Naive thymus-derived CD8-positive, alpha-beta T cell (primary cell): ENCODE data around the gene RPS6KB1. TPM values are rescaled to one million over a fixed set of nuclear protein-coding genes. Genes with fewer than 3 reads are reported as not detected.

Source experiments
- ATAC-seq, 2 donors: fragments of 150-1000 bp; cut with Tn5 transposase in 1 of 2; sonication (Bioruptor Pico), chemical (Tn5 transposase) in 1 of 2; 1 replicate in 1 of 2; 2 replicates in 1 of 2; pipeline ENCODE4 v1.10.0; 2021; ENCODE audit warnings: mild to moderate bottlenecking in 2 of 2, moderate library complexity in 2 of 2
- POLR2A ChIA-PET: fragments of 350-600 bp; sonication (Branson Sonifier 250); formaldehyde crosslinking; loops from one replicate; lab custom pipeline; 2021; ENCODE audit warnings: antibody characterized with exemption; lab: Charles Lee
- DNase-seq, 10 donors: peaks; one replicate each; pipeline versions ENCODE4 v3.0.0 to v3.0.0-alpha.2; 2020 to 2022
- H3K27ac Mint-ChIP-seq, 10 donors: one replicate each; pipeline ENCODE4 v1.8.0; 2020 to 2022; ENCODE audit warnings: mild to moderate bottlenecking in 10 of 10, mixed read lengths in 10 of 10, moderate library complexity in 4 of 10, inconsistent platforms in 1 of 10
- H3K27me3 Mint-ChIP-seq, 5 donors: one replicate each; pipeline ENCODE4 v1.8.0; 2021 to 2022; ENCODE audit warnings: mixed read lengths in 5 of 5
- H3K36me3 Mint-ChIP-seq, 3 donors: one replicate each; pipeline ENCODE4 v1.8.0; 2020 to 2022; ENCODE audit warnings: mixed read lengths in 3 of 3, mild to moderate bottlenecking in 2 of 3, inconsistent platforms in 1 of 3
- H3K4me1 Mint-ChIP-seq, 4 donors: one replicate each; pipeline ENCODE4 v1.8.0; 2021 to 2022; ENCODE audit warnings: mixed read lengths in 4 of 4
- H3K4me3 Mint-ChIP-seq, 10 donors: one replicate each; pipeline ENCODE4 v1.8.0; 2020 to 2022; ENCODE audit warnings: mild to moderate bottlenecking in 10 of 10, mixed read lengths in 10 of 10, moderate library complexity in 6 of 10, inconsistent platforms in 1 of 10
- H3K9me3 Mint-ChIP-seq, 9 donors: one replicate each; pipeline ENCODE4 v1.8.0; 2020 to 2022; ENCODE audit warnings: mixed read lengths in 9 of 9, mild to moderate bottlenecking in 3 of 9, inconsistent platforms in 1 of 9, moderate library complexity in 1 of 9
- polyA plus RNA-seq, 3 donors: library from polyadenylated mRNA; unstranded; fragments of 300-500 nt; fragmentation: Illumina TruSeq; gene quantifications; one replicate each; pipeline ENCODE4 v1.2.3, GENCODE V29; 2021
- total RNA-seq, 8 experiments: library from RNA in 2 of 8; stranded (reverse) in 2 of 8; gene quantifications; one replicate each; pipeline ENCODE4 v1.2.3 and lab custom pipeline; 2021 to 2026

Gene RPS6KB1
- total and polyA plus RNA-seq, 5 experiments from 2014 or later: 22.7 to 79.4 (median 31.5) TPM

DNA sequence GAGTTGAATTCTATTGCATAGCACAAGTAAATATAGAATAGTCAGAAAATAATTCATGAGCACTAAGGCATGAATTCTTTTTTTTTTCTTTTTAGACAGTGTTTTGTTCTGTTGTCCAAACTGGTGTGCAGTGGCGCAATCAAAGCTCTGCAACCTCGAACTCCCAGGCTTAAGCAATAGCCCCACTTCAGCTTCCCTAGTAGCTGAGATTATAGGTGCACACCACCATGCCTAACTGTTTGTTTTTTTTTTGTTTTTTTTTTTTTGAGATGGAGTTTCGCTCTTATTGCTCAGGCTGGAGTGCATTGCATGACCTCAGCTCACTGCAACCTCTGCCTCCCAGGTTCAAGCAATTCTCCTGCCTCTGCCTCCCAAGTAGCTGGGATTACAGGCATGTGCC lies 16.8 kb upstream of the RPS6KB1 start:
- POLR2A ChIA-PET: no interaction called here
- H3K36me3 Mint-ChIP-seq: peaks cover 4 to 81% (median 10%) of the 10 kb centered on the region in 3 donors
- no peaks in the 10 kb centered on the region for H3K27me3 Mint-ChIP-seq
- H3K27ac Mint-ChIP-seq: peak overlapping the region in 2 of 10 donors; percentile 5 to 40
- H3K9me3 Mint-ChIP-seq: no peaks in the 10 kb centered on the region
- no peak overlapping the region for H3K4me3 Mint-ChIP-seq
- DNase-seq (no peak), ATAC-seq (no peak)
- peaks cover 0 to 2% (median under 1%) of the 10 kb centered on the region in 4 donors for H3K4me1 Mint-ChIP-seq

DNA sequence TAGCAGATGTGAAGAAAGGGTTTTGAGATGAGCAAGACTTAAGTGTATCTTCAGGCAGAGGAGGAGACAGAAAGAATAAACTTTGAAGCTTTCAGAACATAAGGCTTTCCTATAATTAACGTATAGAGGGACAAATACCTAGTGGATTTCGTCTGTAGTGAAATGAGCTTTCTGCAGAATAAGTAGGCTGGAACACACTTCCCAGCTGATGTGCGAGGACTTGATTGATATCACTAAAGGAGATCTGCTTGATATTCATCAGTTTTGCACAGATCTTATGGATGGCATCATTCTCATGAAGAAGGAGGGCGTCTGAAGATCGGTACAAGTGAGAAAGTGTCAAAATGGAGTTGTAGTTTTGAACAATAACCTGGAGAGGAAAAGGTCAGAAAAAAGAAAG lies 15.0 kb upstream of the RPS6KB1 start:
- Mint-ChIP-seq H3K4me1 (peaks cover 0 to 2% (median under 1%) of the 10 kb centered on the region in 4 donors), H3K9me3 (no peaks in the 10 kb centered on the region), H3K27ac (peak overlapping the region in 3 of 10 donors; percentile 11 to 71 (median 29)), H3K36me3 (peaks cover 4 to 82% (median 12%) of the 10 kb centered on the region in 3 donors), H3K27me3 (no peaks in the 10 kb centered on the region), H3K4me3 (no peak overlapping the region)
- ATAC-seq: no peak
- POLR2A ChIA-PET: no interaction called here
- no peak for DNase-seq

DNA sequence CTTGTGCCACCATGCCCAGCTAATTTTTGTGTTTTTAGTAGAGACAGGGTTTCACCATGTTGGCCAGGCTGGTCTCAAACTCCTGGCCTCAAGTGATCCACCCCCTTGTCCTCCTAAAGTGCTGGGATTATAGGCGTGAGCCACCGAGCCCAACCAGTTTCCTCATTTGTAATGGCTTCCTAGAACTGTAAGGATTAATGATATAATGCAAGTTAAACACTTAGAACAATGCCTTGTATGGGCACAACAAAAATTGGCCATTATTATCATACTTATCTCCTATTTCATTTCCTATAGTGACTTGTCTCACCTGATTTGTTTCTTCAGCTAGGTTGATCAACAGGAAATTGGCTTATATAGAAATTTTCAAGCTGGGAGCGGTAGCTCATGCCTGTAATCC lies 14.3 kb upstream of the RPS6KB1 start:
- Mint-ChIP-seq H3K4me1 (peaks cover 0 to 2% (median under 1%) of the 10 kb centered on the region in 4 donors), H3K36me3 (peaks cover 4 to 81% (median 12%) of the 10 kb centered on the region in 3 donors), H3K9me3 (no peaks in the 10 kb centered on the region), H3K27ac (no peak overlapping the region), H3K27me3 (no peaks in the 10 kb centered on the region), H3K4me3 (no peak overlapping the region)
- POLR2A ChIA-PET: interaction anchor here (0.7 kb wide), 2 partner anchors 100 to 539 kb away, joined by 3 to 7 read pairs; no protein-coding TSS in a partner anchor
- no peak for ATAC-seq
- DNase-seq: no peak

DNA sequence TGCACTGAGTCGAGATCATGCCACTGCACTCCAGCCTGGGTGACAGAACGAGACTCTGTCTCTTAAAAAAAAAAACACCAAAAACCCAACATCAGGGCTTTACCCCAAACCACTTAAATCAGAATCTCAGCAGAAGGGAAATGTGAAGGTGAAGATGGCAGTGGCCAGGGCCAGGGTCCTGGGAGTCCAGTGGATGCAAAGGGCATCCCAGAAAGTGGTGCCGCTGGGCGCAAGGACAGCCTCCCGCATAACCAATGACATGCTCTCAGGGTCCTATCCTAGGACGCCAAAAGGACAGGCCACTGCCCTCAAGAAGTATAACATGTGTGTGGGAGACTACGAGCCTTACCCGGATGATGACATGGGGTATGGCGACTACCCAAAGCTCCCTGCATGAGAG lies 8.1 kb upstream of the RPS6KB1 start:
- Mint-ChIP-seq H3K4me1 (peaks cover 8 to 28% (median 17%) of the 10 kb centered on the region in 4 donors), H3K36me3 (peaks cover 0 to 89% (median 13%) of the 10 kb centered on the region in 3 donors), H3K27ac (peak overlapping the region in 1 of 10 donors; percentile 9), H3K9me3 (no peaks in the 10 kb centered on the region), H3K4me3 (no peak overlapping the region), H3K27me3 (no peaks in the 10 kb centered on the region)
- POLR2A ChIA-PET: no interaction called here
- DNase-seq (no peak), ATAC-seq (no peak)

DNA sequence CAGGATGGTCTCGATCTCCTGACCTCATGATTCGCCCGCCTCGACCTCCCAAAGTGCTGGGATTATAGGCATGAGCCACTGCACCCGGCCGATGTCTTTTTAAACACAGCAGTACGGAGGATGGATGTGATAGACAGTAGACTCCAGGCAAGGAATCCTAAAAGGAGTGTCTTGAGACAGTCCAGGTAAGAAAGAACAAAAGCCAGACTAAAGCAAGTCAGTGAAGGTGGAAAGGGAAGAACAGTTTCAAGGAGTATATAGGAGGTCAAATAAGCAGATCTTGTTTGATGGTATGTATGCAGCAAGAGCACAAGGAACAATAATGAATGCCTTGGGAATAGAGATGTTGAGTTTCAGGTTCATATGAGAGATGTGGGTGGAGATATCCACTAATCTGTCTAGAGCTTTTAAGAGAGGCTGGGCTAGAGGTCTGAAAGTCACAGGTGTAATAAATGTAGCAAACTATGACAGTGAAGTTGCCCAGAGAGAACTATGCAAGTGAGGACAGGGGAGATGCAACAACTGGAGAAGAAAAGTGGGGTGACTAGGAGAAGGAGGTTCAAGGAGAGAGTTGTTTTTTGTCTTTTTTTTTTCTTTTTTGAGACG lies 4.7 kb upstream of the RPS6KB1 start:
- POLR2A ChIA-PET: no interaction called here
- peaks cover 5 to 74% (median 11%) of the 10 kb centered on the region in 3 donors for H3K36me3 Mint-ChIP-seq
- no peaks in the 10 kb centered on the region for H3K27me3 Mint-ChIP-seq
- H3K27ac Mint-ChIP-seq: peak overlapping the region in 8 of 10 donors; percentile 1 to 89 (median 60)
- H3K4me1 Mint-ChIP-seq: peaks cover 19 to 52% (median 41%) of the 10 kb centered on the region in 4 donors
- peak overlapping the region in 5 of 10 donors; percentile 3 to 80 (median 42) for H3K4me3 Mint-ChIP-seq
- ATAC-seq (no peak), DNase-seq (no peak)
- H3K9me3 Mint-ChIP-seq: no peaks in the 10 kb centered on the region

DNA sequence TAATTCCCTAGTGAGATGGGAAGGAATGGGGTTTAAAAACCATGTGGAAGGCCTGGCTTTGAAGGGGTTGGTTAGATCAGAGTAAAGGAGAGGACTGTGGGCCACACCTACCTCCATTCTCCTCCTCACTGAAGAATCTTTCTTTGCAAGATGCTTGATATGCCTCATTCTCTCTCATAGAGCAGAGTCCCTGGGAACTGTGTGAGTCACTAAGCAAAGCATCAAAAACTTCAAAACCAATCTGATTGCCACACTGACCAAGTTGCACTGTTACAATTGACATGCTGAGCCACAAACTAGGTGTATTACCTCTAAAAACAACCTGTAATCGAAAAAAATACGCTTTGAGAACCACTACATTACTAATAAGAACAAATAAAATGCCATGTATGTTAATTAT lies 2.2 kb upstream of the RPS6KB1 start:
- Mint-ChIP-seq H3K36me3 (peaks cover 5 to 52% (median 8%) of the 10 kb centered on the region in 3 donors), H3K27ac (peak overlapping the region in 9 of 10 donors; percentile 17 to 89 (median 67)), H3K9me3 (no peaks in the 10 kb centered on the region), H3K4me3 (peak overlapping the region; percentile 11 to 100 (median 98)), H3K27me3 (no peaks in the 10 kb centered on the region), H3K4me1 (peaks cover 26 to 68% (median 59%) of the 10 kb centered on the region in 4 donors)
- POLR2A ChIA-PET: no interaction called here
- no peak for ATAC-seq
- no peak for DNase-seq

DNA sequence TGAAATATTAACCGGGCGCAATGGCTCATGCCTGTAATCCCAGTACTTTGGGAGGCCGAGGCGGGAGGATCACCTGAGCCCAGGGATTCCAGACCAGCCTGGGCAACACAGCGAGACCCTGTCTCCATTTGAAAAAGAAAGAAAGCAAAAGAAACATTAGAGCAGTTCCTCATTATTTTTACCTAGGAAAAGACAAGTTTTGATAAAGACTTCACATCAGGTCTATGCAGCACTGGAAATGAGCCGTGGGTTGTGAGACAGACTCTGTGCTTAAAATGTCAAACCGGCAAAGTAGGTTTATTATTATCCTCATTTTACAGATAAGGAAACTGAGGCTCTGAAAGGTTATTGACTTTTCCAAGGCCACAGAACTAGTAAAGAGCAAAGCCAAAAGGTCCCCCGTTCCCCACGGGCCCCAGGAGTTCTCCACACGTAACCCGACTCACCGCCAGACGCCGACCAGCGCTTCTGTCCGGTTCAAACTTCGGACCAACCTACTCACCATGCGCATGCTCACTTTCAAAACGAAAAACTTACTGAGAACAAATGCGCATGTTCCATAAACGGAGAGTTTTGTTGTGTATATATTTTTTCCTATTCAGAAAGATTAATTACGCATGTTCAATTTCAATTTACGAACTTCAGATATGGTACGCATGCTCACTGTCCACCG lies 534 bp upstream of the RPS6KB1 start:
- peak overlapping the region; percentile 97 to 100 (median 100) for H3K4me3 Mint-ChIP-seq
- no peak for ATAC-seq
- peak overlapping the region; percentile 98 to 100 (median 99) for H3K27ac Mint-ChIP-seq

DNA sequence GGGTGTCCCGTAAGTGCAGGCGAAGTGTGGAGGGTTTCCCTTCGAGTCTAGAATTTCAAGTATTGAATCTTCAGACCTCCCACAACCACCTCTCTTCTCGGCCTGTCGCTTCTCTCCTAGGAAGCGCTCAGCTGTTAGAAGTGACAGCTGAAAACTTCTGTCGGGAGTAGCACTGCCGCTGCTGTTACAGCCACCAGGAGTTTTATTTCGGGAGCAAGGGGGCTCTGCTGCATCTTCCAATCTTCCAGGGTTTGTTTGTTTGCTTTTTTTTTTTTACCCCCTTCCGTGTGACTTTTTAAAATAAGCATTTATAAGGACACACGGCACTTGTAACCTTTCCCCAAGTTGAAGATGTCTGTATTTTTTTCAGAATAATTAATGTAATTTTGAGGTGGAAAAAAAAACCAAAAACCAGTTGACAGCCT lies 767 bp downstream of the RPS6KB1 start:
- H3K27ac Mint-ChIP-seq: peak overlapping the region; percentile 98 to 100 (median 99)
- H3K36me3 Mint-ChIP-seq: peaks cover 3 to 32% (median 5%) of the 10 kb centered on the region in 3 donors
- POLR2A ChIA-PET: interaction anchor here (0.6 to 2.4 kb wide), 7 partner anchors 9 to 329 kb away, joined by 3 to 19 read pairs (median 3); partner anchors contain the start of gene RNFT1
- H3K4me3 Mint-ChIP-seq: peak overlapping the region; percentile 97 to 100 (median 100)
- no peaks in the 10 kb centered on the region for H3K27me3 Mint-ChIP-seq
- DNase-seq (no peak), ATAC-seq (peak; percentile 12 to 32)
- H3K4me1 Mint-ChIP-seq: peaks cover 20 to 66% (median 58%) of the 10 kb centered on the region in 4 donors
- no peaks in the 10 kb centered on the region for H3K9me3 Mint-ChIP-seq

More for the DNA sequence above, 534 bp upstream of the RPS6KB1 start:
- Mint-ChIP-seq H3K4me1 (peaks cover 25 to 71% (median 63%) of the 10 kb centered on the region in 4 donors), H3K9me3 (no peaks in the 10 kb centered on the region), H3K27me3 (no peaks in the 10 kb centered on the region), H3K36me3 (peaks cover 5 to 41% (median 8%) of the 10 kb centered on the region in 3 donors)
- POLR2A ChIA-PET: interaction anchor here (0.6 to 2.4 kb wide), 8 partner anchors 21 to 1635 kb away, joined by 3 to 19 read pairs (median 3); partner anchors contain the start of genes CLTC and RNFT1
- no peak for DNase-seq

DNA sequence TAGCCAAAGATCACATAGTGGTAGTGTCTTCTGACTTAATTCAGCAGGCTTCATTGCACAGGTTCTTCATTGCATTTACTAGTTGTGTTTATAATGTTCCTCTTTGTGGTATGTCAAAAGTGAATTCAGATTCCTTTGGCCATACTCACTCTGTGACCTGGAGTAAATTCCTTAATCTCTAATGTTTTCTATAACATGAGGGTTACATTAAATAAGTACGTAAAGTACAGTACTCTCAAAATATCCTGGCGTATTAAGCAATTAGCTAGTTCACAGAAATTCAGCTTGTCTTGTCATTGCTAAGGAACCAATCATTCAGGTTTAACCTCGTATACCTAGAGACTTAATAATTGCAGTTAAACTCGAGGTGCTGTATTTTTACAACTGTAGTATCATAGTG lies 4.2 kb downstream of the RPS6KB1 start:
- Mint-ChIP-seq H3K4me1 (peaks cover 14 to 66% (median 53%) of the 10 kb centered on the region in 4 donors), H3K9me3 (no peaks in the 10 kb centered on the region), H3K27ac (peak overlapping the region in 1 of 10 donors; percentile 43), H3K36me3 (peaks cover 0 to 17% (median 5%) of the 10 kb centered on the region in 3 donors), H3K27me3 (no peaks in the 10 kb centered on the region), H3K4me3 (no peak overlapping the region)
- ATAC-seq: no peak
- POLR2A ChIA-PET: no interaction called here
- no peak for DNase-seq

DNA sequence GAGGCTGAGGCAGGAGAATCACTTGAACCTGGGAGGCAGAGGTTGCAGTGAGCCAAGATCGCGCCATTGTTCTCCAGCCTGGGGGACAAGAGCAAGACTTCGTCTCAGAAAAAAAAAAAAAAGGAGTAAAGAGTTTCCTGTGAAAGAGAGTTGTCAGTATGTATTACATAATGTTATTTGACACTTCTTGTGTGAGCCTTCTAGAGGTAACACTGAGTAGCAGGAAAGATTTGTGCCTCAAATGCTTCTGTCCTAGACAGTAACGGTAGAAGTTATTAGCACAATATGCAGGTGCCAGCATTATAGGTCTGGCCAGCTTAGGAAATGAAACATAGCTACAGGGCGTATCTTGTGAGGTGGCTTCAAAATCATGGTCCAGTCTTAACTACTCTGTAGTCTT lies 6.2 kb downstream of the RPS6KB1 start:
- peak in 1 of 2 donors; percentile 25 for ATAC-seq
- Mint-ChIP-seq H3K27me3 (no peaks in the 10 kb centered on the region), H3K27ac (peak overlapping the region in 5 of 10 donors; percentile 19 to 76 (median 43)), H3K4me1 (peaks cover 10 to 60% (median 48%) of the 10 kb centered on the region in 4 donors), H3K4me3 (peak overlapping the region in 4 of 10 donors; percentile 4 to 29 (median 18)), H3K9me3 (no peaks in the 10 kb centered on the region), H3K36me3 (peaks cover 0 to 25% (median 1%) of the 10 kb centered on the region in 3 donors)
- DNase-seq: peak in 1 of 10 donors; percentile 32
- POLR2A ChIA-PET: no interaction called here

DNA sequence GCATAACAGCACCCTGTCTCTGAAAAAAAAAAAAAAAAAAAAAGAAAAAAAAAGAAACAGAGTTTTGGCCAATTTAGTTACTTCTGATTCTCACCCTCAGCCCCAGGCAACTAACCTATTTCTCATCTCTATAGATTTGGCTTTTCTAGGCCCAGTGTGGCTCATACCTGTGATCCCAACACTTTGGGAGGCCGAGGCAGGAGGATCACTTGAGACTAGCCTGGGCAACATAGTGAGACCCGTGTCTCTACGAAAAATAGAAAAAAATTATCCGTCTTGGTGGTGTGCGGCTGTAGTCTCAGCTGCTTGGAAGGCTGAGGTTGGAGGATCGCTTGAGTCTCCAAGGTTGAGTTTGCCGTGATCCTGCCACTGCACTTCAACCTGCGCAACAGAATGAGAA lies 8.7 kb downstream of the RPS6KB1 start:
- no peak for ATAC-seq
- peaks cover 0 to 30% (median 3%) of the 10 kb centered on the region in 3 donors for H3K36me3 Mint-ChIP-seq
- POLR2A ChIA-PET: no interaction called here
- H3K27ac Mint-ChIP-seq: no peak overlapping the region
- peaks cover 6 to 57% (median 38%) of the 10 kb centered on the region in 4 donors for H3K4me1 Mint-ChIP-seq
- DNase-seq: no peak
- H3K4me3 Mint-ChIP-seq: no peak overlapping the region
- no peaks in the 10 kb centered on the region for H3K9me3 Mint-ChIP-seq
- no peaks in the 10 kb centered on the region for H3K27me3 Mint-ChIP-seq

DNA sequence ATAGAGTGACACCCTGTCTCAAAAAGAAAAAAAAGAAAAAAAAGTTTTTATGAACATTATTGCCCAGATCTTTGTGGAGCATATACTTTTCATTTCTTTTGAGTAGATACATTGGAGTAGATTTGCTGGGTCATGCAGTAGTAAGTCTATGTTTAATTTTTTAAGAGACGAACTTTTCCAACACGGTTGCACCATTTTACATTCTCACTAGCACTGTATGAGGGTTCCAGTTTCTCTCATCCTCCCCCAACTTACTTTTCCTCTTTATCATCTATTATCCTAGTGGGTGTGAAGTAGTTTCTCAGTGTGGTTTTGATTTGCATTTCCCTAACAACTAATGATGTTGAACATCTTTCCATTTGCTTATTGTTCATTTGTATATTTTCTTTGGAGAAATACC lies 10.5 kb downstream of the RPS6KB1 start:
- ATAC-seq (no peak), DNase-seq (no peak)
- POLR2A ChIA-PET: interaction anchor here (0.6 kb wide), 1 partner anchor 316 kb away, joined by 4 read pairs; no protein-coding TSS in a partner anchor
- peaks cover 6 to 51% (median 31%) of the 10 kb centered on the region in 4 donors for H3K4me1 Mint-ChIP-seq
- H3K36me3 Mint-ChIP-seq: peaks cover 0 to 45% (median 3%) of the 10 kb centered on the region in 3 donors
- no peaks in the 10 kb centered on the region for H3K9me3 Mint-ChIP-seq
- peak overlapping the region in 5 of 10 donors; percentile 1 to 73 (median 7) for H3K27ac Mint-ChIP-seq
- no peaks in the 10 kb centered on the region for H3K27me3 Mint-ChIP-seq
- no peak overlapping the region for H3K4me3 Mint-ChIP-seq
